Measurements from ENCODE around the gene TM7SF2. TPM values are rescaled to one million over a fixed set of nuclear protein-coding genes. Genes with fewer than 3 reads are reported as not detected.
A peak's percentile ranks its signal among the peaks of the same experiment; 100 is the strongest.

The TM7SF2 gene
- total RNA-seq, 4 donors from 2014 or later: 20.0 to 99.4 (median 53.5) TPM

DNA sequence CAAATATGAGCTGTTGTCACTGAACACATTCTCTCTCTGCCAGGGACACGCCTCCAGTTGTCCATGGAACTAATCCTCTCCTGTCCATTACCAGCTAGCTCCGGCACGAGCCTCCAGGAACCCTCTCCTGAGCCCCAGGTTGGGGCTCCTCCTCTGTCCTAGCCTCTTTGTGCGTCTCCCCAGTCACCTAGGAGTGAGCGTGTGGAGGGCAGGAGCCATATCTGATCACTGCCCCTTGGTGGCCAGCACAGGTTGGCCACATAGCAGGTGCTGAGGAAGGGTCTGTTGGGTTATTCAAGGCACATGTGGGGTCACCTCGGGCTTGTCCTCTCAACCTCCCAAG, 20.2 kb downstream of the TM7SF2 start:
- Histone ChIP-seq H3K27ac (no peak overlapping the region), H3K27me3 (no peaks in the 10 kb centered on the region), H3K4me3 (replicated peaks in 1 of 3) (no peak overlapping the region), H3K9me3 (no peaks in the 10 kb centered on the region), H3K4me1 (peaks cover 20 to 22% of the 10 kb centered on the region in 2 donors), H3K36me3 (peaks cover 57 to 61% of the 10 kb centered on the region in 2 donors)
- intact Hi-C loops (cut with DNase I): loop anchor here (5.0 kb wide), 1 partner anchor 50 kb away; the partner anchor contains the start of gene CAPN1
- no peak for TF ChIP-seq CTCF (IDR thresholded peaks at IDR 0.05)
- TF ChIP-seq POLR2A (IDR thresholded peaks at IDR 0.05): no peak
- DNase-seq: no peak
- 90 to 94% methylated on average over 6 of the region's 6 CpGs for WGBS, 2 donors

- no peak overlapping the region for H3K27ac ChIP-seq
- WGBS, 2 donors: 74 to 76% methylated on average over 7 to 9 of the region's 10 CpGs
- no peak overlapping the region for H3K4me3 ChIP-seq (replicated peaks in 1 of 3)
- H3K27me3 ChIP-seq: no peaks in the 10 kb centered on the region
- peaks cover 51 to 55% of the 10 kb centered on the region in 2 donors for H3K36me3 ChIP-seq
- H3K4me1 ChIP-seq: peaks cover 23 to 27% of the 10 kb centered on the region in 2 donors
- no peak for DNase-seq
- H3K9me3 ChIP-seq: no peaks in the 10 kb centered on the region
- intact Hi-C loops (cut with DNase I): loop anchor here (5.0 kb wide), 1 partner anchor 50 kb away; the partner anchor contains the start of gene CAPN1
- TF ChIP-seq CTCF (IDR thresholded peaks at IDR 0.05) (no peak), POLR2A (IDR thresholded peaks at IDR 0.05) (no peak)
These were observed 20.7 kb downstream of the TM7SF2 start for GRCh38 chr11:65132238-65132987.

GRCh38 chr11:65132988-65133700, 21.5 kb downstream of the TM7SF2 start:
- WGBS, 2 donors: 40 to 44% methylated on average over 18 of the region's 18 CpGs
- intact Hi-C loops (cut with DNase I): loop anchor here (5.0 kb wide), 1 partner anchor 49 kb away; the partner anchor contains the start of gene CAPN1
- TF ChIP-seq CTCF (IDR thresholded peaks at IDR 0.05) (no peak), POLR2A (IDR thresholded peaks at IDR 0.05) (no peak)

GRCh38 chr11:65133724-65134123, 22.1 kb downstream of the TM7SF2 start:
- Histone ChIP-seq H3K27ac (peak overlapping the region; percentile 94 to 98 (median 96)), H3K4me1 (peaks cover 24 to 29% of the 10 kb centered on the region in 2 donors), H3K36me3 (peaks cover 38 to 42% of the 10 kb centered on the region in 2 donors), H3K9me3 (no peaks in the 10 kb centered on the region), H3K4me3 (replicated peaks in 1 of 3) (peak overlapping the region; percentile 50 to 90 (median 66)), H3K27me3 (no peaks in the 10 kb centered on the region)
- 1 to 2% methylated on average over 20 of the region's 20 CpGs for WGBS, 2 donors
- TF ChIP-seq POLR2A (IDR thresholded peaks at IDR 0.05) (no peak), CTCF (IDR thresholded peaks at IDR 0.05) (no peak)
- intact Hi-C loops (cut with DNase I): loop anchor here (5.0 kb wide), 1 partner anchor 49 kb away; the partner anchor contains the start of gene CAPN1
- peak in 1 of 2 donors; percentile 41 for DNase-seq

More at GRCh38 chr11:65132988-65133700, 21.5 kb downstream of the TM7SF2 start:
- peak; percentile 77 to 81 for DNase-seq
- peaks cover 24 to 29% of the 10 kb centered on the region in 2 donors for H3K4me1 ChIP-seq
- H3K27me3 ChIP-seq: no peaks in the 10 kb centered on the region
- peak overlapping the region in 1 of 3 donors; percentile 96 for H3K27ac ChIP-seq
- peaks cover 44 to 48% of the 10 kb centered on the region in 2 donors for H3K36me3 ChIP-seq
- H3K4me3 ChIP-seq (replicated peaks in 1 of 3): peak overlapping the region; percentile 50 to 90 (median 66)
- H3K9me3 ChIP-seq: no peaks in the 10 kb centered on the region
